HG02973 (cell line): ENCODE results near the gene SLC38A5.

Experiments
- ATAC-seq: cut with Tn5 transposase; IDR thresholded peaks from one replicate; pipeline ENCODE4 v1.9.1; 2021; ENCODE audit warnings: moderate library complexity; ENCODE audit not compliant: unreplicated experiment

The SLC38A5 gene

GRCh38 chrX:48492293-48492910 is 22.3 kb upstream of the SLC38A5 start:
- ATAC-seq = no peak

DNA sequence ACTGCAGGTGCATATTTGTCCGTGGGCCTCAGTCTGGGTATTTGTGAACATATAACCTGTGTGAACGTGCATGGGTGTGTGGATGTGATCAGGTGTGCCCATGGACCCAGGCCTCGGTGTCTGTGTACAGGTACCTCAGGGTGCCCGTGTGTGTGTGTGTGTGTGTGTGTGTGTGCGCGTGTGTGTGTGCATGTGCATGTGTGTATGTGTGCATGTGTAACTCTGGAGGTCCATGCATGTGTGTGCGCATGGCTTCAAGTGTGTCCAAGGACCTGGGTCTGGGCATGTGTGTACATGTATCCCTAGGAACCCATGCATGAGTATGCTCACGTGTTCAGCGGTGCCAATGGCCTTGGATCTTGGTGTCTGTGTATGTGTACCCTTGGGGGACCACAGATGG is 21.7 kb upstream of the SLC38A5 start:
- no peak for ATAC-seq

DNA sequence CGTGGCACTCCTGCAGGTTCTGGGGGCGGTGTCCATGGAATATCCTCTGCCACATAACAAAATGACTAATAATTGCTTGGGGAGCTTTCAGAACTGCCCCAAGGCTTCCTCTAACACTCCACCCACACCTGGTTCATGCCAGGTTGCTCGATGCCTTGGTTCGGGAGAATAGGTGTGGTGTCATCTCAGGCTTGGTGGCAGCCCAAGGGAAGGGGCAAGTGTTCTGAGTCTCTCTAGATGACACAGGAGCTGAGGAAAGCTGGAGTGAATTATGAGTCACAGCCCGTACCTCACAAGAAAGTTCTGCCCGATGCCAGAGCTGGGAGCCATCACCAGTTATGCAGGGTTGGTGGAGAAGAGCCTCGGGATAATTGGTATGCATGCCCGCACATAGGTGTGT is 20.6 kb upstream of the SLC38A5 start:
- ATAC-seq = no peak

DNA sequence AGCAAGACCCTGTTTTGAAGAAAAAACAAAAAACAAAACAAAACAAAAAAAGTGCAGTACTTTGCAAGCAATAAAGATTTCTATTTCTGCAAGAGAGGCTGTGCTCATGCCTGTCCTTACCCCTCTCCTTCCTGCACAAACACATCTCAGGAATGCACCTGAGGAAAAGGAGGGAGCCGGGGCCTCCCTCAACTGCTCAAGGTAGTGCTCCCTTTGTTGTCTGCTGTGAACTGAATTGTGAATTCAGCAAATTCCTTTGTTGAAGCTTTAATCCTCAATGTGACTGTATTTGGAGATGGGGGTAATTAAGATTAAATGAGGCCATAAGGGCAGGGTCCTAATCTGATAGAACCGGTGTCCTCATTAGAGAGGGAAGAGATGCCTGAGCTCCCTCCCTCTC is 19.8 kb upstream of the SLC38A5 start:
- no peak for ATAC-seq

- ATAC-seq = no peak
Measured at GRCh38 chrX:48489296-48489695, 19.2 kb upstream of the SLC38A5 start.

DNA sequence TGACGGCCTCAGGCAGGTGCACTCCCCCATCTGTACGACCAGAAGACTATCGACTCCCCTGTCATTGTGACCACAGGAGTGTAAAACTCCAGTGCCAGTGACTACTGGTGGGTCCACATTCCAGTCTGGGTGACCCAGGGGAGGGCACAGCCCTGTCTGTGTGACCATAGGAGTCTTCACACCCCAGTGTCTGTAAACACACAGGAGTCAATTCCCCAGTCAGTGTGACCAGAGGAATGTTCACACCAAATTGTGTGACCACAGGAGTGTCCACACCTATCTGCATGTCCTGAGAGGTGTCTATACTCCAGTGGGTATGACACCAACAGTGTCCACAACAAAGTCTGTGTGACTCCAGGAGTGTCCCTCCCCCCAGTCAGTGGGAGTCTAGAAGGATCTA is 18.0 kb upstream of the SLC38A5 start:
- ATAC-seq = no peak

GRCh38 chrX:48487362-48487798 is 17.3 kb upstream of the SLC38A5 start:
- no peak for ATAC-seq

DNA sequence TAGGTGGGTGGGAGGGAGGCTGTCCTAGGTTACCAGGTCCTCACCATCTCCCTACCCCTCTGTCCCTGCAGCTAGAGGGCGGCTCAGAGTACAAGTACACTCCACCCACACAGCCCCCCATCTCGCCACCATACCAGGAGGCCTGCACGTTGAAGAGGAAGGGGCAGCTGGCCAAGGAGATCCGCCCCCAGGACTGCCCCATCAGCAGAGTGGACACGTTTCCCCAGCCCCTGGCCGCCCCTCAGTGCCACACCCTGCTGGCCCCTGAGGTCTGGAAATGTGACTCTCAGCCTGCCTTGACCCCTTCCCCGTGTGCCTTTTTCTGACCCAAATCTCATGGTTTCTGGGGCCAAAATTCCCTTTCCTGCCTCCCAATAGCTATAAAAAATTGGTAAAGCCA is 12.5 kb upstream of the SLC38A5 start:
- no peak for ATAC-seq

DNA sequence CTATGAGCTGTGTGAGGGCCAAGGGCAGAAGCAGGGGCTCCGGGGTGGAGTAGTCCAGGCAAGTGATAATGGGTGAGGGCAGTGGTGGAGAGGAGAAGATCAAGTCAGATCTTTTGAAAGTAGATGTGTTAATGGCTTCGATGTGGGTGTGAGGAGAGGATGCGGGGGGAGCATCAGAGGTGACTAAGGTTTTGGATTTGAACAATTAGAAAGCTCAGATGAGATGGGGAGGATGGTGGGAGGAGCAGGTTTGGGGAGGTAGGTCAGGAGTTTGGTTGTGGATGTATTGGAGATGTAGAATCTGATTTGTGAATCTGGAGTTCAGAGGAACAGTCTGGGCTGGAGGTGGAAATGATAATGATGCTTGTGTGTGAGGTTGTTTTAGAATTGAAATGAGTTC is 10.5 kb upstream of the SLC38A5 start:
- no peak for ATAC-seq

DNA sequence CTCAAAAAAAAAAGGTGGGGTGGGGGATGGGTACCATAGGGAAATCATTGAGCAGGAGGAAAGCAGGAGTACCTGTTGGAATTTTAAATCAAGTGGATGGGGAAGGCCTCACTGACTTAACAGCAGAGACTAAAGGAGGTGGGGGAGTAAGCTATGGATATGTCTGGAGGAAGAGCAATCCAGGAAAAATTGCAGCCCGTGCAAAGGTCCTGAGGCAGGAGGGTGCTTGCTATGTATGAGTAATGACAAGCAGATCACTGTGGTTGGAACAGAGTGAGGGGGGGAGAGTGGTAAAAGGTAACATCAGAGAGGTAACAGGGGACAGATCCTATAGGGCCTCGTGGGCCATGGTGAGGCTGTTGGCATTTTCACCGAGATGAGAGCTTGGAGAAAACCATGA is 10.1 kb upstream of the SLC38A5 start:
- ATAC-seq = no peak

DNA sequence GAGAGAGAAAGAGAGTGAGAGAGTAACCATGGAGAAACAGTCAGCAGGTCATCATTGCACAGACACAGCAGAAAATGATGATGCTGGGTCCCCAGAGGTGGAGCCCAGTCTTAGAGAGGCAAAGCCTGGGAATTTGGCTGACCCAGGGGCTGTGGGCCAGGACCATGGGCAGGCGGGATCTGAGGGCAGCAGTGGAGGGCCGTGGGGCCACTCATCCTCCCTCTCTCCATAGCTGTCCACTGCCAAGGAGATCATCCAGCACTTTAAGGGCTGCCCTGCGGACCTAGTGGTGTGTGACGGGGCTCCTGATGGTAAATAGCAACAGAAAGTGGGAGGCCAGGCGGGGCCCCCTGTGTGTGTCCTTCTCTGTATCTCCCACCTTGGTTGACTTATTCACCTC is 8.7 kb upstream of the SLC38A5 start:
- ATAC-seq = no peak

- ATAC-seq = no peak
Measured at GRCh38 chrX:48477960-48478755, 8.1 kb upstream of the SLC38A5 start.

- no peak for ATAC-seq
Measured at GRCh38 chrX:48476919-48477318, 6.9 kb upstream of the SLC38A5 start.

GRCh38 chrX:48475774-48476577 is 5.9 kb upstream of the SLC38A5 start, which contains the start of gene FTSJ1:
Gene FTSJ1, plus strand, starts transcription at chrX:48476199. Its CDS starts 1,849 bp downstream, at chrX:48478048.
- ATAC-seq = peak; percentile 78

DNA sequence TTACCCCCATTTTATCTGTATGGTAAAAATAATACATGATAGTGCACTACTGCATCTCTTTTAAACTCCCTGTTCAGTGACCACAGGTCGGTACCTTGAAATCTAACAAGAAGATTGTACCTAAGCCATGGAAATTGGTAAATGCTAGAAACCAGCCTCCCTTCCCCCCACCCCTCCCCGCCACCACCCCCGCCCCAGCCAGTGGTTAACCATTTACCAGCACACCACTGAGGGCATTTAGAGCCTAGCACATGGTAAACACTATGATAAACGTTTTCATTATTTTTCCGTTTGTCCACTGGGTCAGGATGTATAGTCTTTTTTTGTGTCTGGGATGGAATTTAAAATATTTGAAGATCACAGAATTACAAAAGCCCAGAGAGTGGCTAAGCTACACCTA is 5.2 kb upstream of the SLC38A5 start:
- ATAC-seq = no peak

GRCh38 chrX:48474581-48474980 is 4.5 kb upstream of the SLC38A5 start:
- ATAC-seq = no peak

GRCh38 chrX:48474127-48474526 is 4.1 kb upstream of the SLC38A5 start:
- ATAC-seq = no peak

- no peak for ATAC-seq
Measured at GRCh38 chrX:48473704-48473990, 3.6 kb upstream of the SLC38A5 start.

DNA sequence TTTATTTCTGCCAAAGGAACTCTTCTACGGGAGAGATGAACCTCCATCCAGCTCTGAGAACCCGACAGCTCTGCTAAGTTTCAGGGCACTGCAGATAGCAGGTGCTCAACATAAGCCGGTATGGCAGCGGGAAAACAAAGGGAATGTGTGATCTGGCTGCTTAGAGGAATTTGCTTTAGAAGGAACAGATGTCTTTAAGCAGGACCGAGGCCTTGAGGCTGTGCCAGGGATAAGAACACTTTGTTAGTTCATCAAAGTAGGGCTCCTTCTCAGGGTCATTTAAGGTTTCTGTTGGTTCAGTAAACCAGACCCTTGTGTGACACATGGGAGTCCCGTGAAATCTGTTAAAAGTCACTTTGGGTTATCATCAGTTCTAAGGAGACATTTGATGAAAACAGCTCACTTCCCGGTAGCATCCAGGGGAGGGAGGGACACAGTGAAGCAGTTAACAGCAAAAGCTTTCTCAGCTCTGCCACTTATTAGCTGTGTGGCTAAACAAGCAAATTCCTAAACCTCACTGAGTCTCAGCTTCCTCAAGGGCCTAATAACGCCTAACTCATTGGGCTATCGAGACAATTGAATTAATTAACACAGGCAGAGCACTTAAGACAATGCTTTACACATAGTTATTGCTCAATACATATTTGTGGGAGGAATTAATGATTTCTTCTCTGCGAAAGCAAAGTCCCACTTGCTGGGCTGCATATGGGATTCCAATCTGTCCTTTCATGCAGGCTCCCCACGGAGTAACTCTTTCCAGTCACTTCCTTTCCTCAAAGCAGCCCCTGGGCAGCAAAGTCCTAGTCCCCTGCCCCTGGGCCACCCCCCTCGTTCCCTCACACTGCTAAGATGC is 3.0 kb upstream of the SLC38A5 start:
- no peak for ATAC-seq

DNA sequence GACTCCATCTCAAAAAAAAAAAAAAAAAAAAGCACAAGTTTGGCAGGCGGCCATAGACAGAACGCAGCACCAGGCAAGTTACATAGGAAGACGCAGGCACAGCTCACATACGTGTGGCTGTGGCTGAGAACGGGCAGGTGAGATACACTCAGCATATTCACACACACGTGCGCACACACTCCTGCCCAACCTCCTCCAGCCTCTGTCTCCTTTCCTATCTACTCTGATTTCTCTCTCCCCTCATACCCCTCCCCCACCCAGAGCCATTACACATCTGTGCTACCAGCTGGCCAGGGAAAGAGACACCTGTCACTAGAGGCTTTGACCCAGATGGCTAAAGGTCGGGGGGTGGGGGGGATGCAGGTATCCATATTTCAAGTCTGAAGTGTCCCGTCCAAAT is 2.2 kb upstream of the SLC38A5 start:
- ATAC-seq = no peak

GRCh38 chrX:48471504-48471903 is 1.4 kb upstream of the SLC38A5 start:
- ATAC-seq = no peak
